Erythroblast (primary cell): ENCODE data around the gene SPAG4.

Source experiments
- GATA1 ChIP-seq: IDR thresholded peaks from 2 replicates; pipeline ENCODE4 v1.6.1; 2011; ENCODE audit warnings: low read depth, mild to moderate bottlenecking, control low read depth, low read length, moderate library complexity
- POLR2A ChIP-seq: IDR thresholded peaks from 2 replicates; pipeline ENCODE4 v1.6.1; 2011; ENCODE audit warnings: mild to moderate bottlenecking, low read length

GRCh38 chr20:35568645-35569044 is 47.0 kb upstream of the SPAG4 start:
- TF ChIP-seq POLR2A (no peak), GATA1 (no peak)
